ENCODE measurements around the gene SLC35F4. TPM values are rescaled to one million over a fixed set of nuclear protein-coding genes. Genes with fewer than 3 reads are reported as not detected.

The SLC35F4 gene
- total and polyA plus RNA-seq, 10 of the 15 experiments (the other 5 are each of a cell fraction or from before 2014, with no cell fraction given) = 0.06 to 0.30 TPM; not detected in 8

- ChIA-PET SMC1A (ENCODE audit: uncharacterized antibody, unreplicated experiment) (no interaction called here), POLR2A (no interaction called here), CTCF (no interaction called here), RAD21 (ENCODE audit: unreplicated experiment) (no interaction called here)
- in situ Hi-C loops (cut with MboI) = no loop called here
- no peak for TF ChIP-seq NR2F1 (conservative IDR thresholded peaks at IDR 0.05)
- TF ChIP-seq BCL11A (IDR thresholded peaks at IDR 0.05; ENCODE audit: low read depth, low read length) = no peak
- TF ChIP-seq ZNF274 (IDR thresholded peaks at IDR 0.05; ENCODE audit: insufficient read depth, insufficient read length) = no peak
- no peak for TF ChIP-seq GABPA (IDR thresholded peaks at IDR 0.05; ENCODE audit: low read depth)
- TF ChIP-seq SUPT20H (IDR thresholded peaks at IDR 0.05; ENCODE audit: borderline replicate concordance, control insufficient read depth, low read depth, low read length) = no peak
- no peak for TF ChIP-seq CEBPB (IDR thresholded peaks at IDR 0.05; ENCODE audit: borderline replicate concordance in 1 of 2, low read depth in 2 of 2, low read length in 2 of 2)
- intact Hi-C loops (cut with micrococcal nuclease; ENCODE audit: unreplicated experiment) = no loop called here
- no TSS peak for BruUV-seq (replicated peaks)
- Histone ChIP-seq H3K9me3 (replicated peaks; ENCODE audit: control insufficient read depth, insufficient read depth, low read length) (no peaks in the 10 kb centered on the region), H2AFZ (ENCODE audit: control insufficient read depth, low read depth, low read length) (no peak overlapping the region), H3K79me2 (ENCODE audit: control insufficient read depth, insufficient read depth, low read length) (no peaks in the 10 kb centered on the region), H3K4me2 (ENCODE audit: control insufficient read depth, insufficient read depth) (no peak overlapping the region), H3K27ac (ENCODE audit: control insufficient read depth, insufficient read depth) (no peak overlapping the region), H3K9ac (ENCODE audit: control insufficient read depth, insufficient read depth, low read length) (no peak overlapping the region), H3K4me1 (ENCODE audit: control insufficient read depth, insufficient read depth, low read length) (no peaks in the 10 kb centered on the region), H3K36me3 (ENCODE audit: control insufficient read depth in 2 of 2, insufficient read depth in 2 of 2, low read length in 1 of 2) (no peaks in the 10 kb centered on the region), H4K20me1 (ENCODE audit: control insufficient read depth, insufficient read depth) (no peaks in the 10 kb centered on the region), H3K4me3 (no peak overlapping the region), H3K27me3 (replicated peaks in 1 of 2; ENCODE audit: control insufficient read depth in 2 of 2, insufficient read depth in 2 of 2, low read length in 1 of 2) (no peaks in the 10 kb centered on the region)
- DNase-seq (ENCODE audit: low read depth, low spot score) = no peak
- no peak for ATAC-seq
- WGBS (ENCODE audit: insufficient coverage, insufficient replicate concordance, low lambda C conversion rate, missing lambda C conversion rate) = 81% methylated on average over 3 of the region's 3 CpGs
- no peak for FAIRE-seq
Observed at GRCh38 chr14:57845316-57845715, 20.6 kb downstream of the SLC35F4 start.

GRCh38 chr14:57837267-57837666 is 28.6 kb downstream of the SLC35F4 start:
- RAD21 ChIA-PET (ENCODE audit: unreplicated experiment) = no interaction called here
- Histone ChIP-seq H2AFZ (ENCODE audit: control insufficient read depth, low read depth, low read length) (no peak overlapping the region), H4K20me1 (ENCODE audit: control insufficient read depth, insufficient read depth) (no peaks in the 10 kb centered on the region), H3K9me3 (replicated peaks; ENCODE audit: control insufficient read depth, insufficient read depth, low read length) (no peaks in the 10 kb centered on the region), H3K36me3 (ENCODE audit: control insufficient read depth in 2 of 2, insufficient read depth in 2 of 2, low read length in 1 of 2) (no peaks in the 10 kb centered on the region), H3K79me2 (ENCODE audit: control insufficient read depth, insufficient read depth, low read length) (no peaks in the 10 kb centered on the region), H3K9ac (ENCODE audit: control insufficient read depth, insufficient read depth, low read length) (no peak overlapping the region), H3K4me2 (ENCODE audit: control insufficient read depth, insufficient read depth) (no peak overlapping the region), H3K4me1 (ENCODE audit: control insufficient read depth, insufficient read depth, low read length) (no peaks in the 10 kb centered on the region), H3K4me3 (no peak overlapping the region), H3K27ac (ENCODE audit: control insufficient read depth, insufficient read depth) (no peak overlapping the region), H3K27me3 (replicated peaks in 1 of 2; ENCODE audit: control insufficient read depth in 2 of 2, insufficient read depth in 2 of 2, low read length in 1 of 2) (no peaks in the 10 kb centered on the region)
- DNase-seq (ENCODE audit: low read depth, low spot score) = no peak
- no TSS peak for BruUV-seq (replicated peaks)
- intact Hi-C loops (cut with micrococcal nuclease; ENCODE audit: unreplicated experiment) (no loop called here), in situ Hi-C loops (cut with MboI) (no loop called here)
- no peak for FAIRE-seq
- CTCF ChIA-PET = no interaction called here
- WGBS (ENCODE audit: insufficient coverage, insufficient replicate concordance, low lambda C conversion rate, missing lambda C conversion rate) = 22% methylated on average over 8 of the region's 8 CpGs
- no peak for ATAC-seq
- POLR2A ChIA-PET = no interaction called here
- SMC1A ChIA-PET (ENCODE audit: uncharacterized antibody, unreplicated experiment) = no interaction called here
- TF ChIP-seq ZBTB11 (CRISPR knock-in tag; IDR thresholded peaks at IDR 0.05) (no peak), RAD51 (IDR thresholded peaks at IDR 0.05) (no peak), SUPT20H (IDR thresholded peaks at IDR 0.05; ENCODE audit: borderline replicate concordance, control insufficient read depth, low read depth, low read length) (no peak), PBX3 (IDR thresholded peaks at IDR 0.05; ENCODE audit: insufficient replicate concordance, low read depth, low read length) (no peak), GATAD2B (conservative IDR thresholded peaks at IDR 0.05; ENCODE audit: low read depth) (no peak), FOXK2 (IDR thresholded peaks at IDR 0.05) (no peak), MTA2 (IDR thresholded peaks at IDR 0.05; ENCODE audit: low read depth) (no peak), IKZF2 (IDR thresholded peaks at IDR 0.05) (no peak)
